Stimulated activated CD8-positive, alpha-beta memory T cell treated with anti-CD3 and anti-CD28 coated beads, Interleukin-15, amount 100 ng/mL, for 1 hour (primary cell): Measurements from ENCODE around the gene KRTAP9-7.

Experiments
- DNase-seq: peaks from one replicate; pipeline ENCODE4 v3.0.0-alpha.2; 2020; ENCODE audit warnings: low read depth

KRTAP9-7 gene

GRCh38 chr17:41322094-41322902, 46.8 kb downstream of the KRTAP9-7 start:
- no peak for DNase-seq

- no peak for DNase-seq
Observed at GRCh38 chr17:41322903-41323895, 47.7 kb downstream of the KRTAP9-7 start.

GRCh38 chr17:41324180-41325075, 48.9 kb downstream of the KRTAP9-7 start:
- no peak for DNase-seq

- no peak for DNase-seq
Observed at GRCh38 chr17:41325126-41325525, 49.6 kb downstream of the KRTAP9-7 start.

GRCh38 chr17:41325611-41326010, 50.1 kb downstream of the KRTAP9-7 start:
- DNase-seq: no peak
